Epithelial cell of prostate (primary cell): ENCODE data around the gene AP4B1.
"Not testable (repeated sequence)": the region's sequence is repeated elsewhere in the genome, so short reads cannot be mapped to it uniquely, and the experiment has no call there.

Experiments used
- DNase-seq: peaks from one replicate; pipeline ENCODE4 v3.0.0-alpha.2; 2011; ENCODE audit warnings: low read depth, low spot score
- H3K27ac ChIP-seq: fragments of 450-650 bp; 2 replicates; pipeline ENCODE4 v1.5.1; 2017; ENCODE audit warnings: mild to moderate bottlenecking

The AP4B1 gene

DNA sequence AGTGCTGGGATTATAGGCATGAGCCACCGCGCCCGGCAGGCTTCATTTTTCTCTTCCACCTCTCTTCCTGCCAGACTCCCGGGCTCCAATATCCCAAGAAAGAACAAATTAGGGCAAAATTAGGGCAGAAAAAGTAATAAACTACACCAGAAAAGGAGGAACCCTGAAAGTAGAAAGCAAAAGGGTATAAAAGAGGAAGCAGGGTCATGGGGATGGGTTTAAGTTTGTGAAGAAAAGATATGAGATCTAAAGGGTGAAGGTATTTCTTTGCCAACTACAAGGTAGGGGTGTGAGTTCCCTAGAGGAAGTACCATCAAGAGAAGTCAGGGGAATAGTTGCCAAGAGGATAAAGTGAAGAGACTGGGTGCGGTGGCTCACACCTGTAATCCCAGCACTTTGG, 43.0 kb downstream of the AP4B1 start:
- no peak for DNase-seq
- H3K27ac ChIP-seq: peak overlapping the region; percentile 71

- H3K27ac ChIP-seq: peak overlapping the region; percentile 71
- DNase-seq: no peak
Observed at GRCh38 chr1:113860891-113861290, 43.7 kb downstream of the AP4B1 start.

GRCh38 chr1:113859478-113860175, 45.0 kb downstream of the AP4B1 start:
- H3K27ac ChIP-seq: no peak overlapping the region
- DNase-seq: no peak

DNA sequence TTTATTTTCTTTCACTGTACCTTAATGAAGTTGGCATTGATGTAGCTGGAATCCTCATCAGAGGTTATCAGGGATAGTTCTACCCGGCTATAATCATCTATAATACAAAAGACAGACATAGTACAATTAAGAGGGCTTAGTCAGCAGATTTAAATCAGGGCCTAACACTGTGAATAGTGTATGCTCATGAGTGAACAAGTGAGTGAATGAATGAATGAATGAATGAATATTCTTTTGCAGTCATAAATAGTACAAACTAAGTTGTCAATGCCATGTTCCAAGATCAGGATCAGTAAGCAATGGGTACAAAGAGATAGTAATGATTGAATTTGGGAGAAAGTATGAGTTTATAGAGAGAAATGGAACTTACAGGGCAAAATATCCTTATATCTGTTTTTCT, 45.6 kb downstream of the AP4B1 start:
- DNase-seq: no peak
- no peak overlapping the region for H3K27ac ChIP-seq

DNA sequence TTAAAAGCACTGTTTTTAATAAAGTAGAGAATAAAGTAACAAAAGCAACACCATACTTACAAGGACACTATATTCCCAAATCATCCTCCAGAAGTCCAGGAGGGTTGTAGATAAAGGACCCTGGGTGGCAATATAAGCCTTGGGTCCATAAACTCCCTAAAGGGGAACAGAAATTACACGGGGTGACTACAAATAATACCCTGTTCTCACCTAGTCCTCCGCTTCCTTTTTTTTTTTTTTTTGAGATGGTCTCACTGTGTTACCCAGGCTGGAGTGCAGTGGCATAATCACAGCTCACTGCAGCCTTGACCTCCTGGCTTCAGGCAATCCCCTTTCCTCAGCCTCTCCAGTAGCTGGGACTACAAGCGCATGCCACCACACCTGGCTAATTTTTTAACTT, 46.2 kb downstream of the AP4B1 start:
- H3K27ac ChIP-seq: no peak overlapping the region
- DNase-seq: no peak

GRCh38 chr1:113857776-113858175, 46.8 kb downstream of the AP4B1 start:
- DNase-seq: no peak
- no peak overlapping the region for H3K27ac ChIP-seq

DNA sequence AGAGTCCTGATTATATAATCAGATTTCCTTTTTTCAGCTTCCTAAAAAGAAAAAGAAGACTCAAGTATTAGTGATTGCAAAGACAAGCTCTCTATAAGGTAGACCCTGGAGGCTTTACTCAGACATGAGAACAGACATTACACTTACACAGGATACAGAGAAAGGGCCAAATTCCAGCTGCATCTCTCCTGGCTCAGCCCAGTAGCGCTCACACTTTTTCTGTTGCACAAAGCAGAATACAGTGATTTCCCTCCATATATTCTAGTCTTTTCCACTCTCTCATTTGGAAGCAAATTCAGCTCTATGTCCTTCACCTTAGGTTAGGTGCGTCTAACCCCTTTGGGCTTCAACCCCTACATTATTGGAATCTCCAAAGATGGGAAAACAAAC, 48.2 kb downstream of the AP4B1 start:
- DNase-seq: no peak
- no peak overlapping the region for H3K27ac ChIP-seq

DNA sequence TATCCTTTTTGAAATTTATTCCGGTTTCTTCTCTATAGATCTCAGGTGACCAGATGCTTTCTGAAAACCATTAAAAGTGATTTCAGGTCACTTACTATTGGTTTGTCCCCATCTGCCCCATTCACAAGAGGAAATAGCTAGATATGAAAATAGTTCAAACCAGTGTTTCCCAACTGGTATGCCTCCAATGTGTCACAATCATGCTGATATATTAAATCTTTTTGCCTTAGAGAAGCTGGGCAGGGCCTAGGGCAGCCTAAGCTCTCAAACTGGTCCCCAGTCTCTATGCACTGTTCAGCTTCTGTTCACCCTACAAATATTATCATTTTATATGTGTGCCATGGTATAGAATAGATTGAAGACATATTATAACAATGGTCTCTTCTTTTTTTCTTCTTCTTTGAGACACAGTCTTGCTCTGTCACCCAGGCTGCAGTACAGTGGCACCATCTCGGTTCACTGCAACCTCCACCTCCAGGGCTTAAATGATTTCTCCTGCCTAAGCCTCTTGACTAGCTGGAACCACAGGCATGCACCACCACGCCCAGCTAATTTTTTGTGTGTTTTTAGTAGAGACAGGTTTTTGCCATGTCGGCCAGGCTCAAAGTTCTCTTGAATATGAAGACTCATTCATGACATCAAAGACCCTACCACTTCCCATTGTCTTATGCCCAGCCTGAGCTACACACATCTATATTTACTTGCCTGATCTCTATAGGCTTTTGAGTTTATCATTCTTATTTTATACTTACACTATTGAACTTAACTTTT, 48.8 kb downstream of the AP4B1 start:
- H3K27ac ChIP-seq: no peak overlapping the region
- no peak for DNase-seq

DNA sequence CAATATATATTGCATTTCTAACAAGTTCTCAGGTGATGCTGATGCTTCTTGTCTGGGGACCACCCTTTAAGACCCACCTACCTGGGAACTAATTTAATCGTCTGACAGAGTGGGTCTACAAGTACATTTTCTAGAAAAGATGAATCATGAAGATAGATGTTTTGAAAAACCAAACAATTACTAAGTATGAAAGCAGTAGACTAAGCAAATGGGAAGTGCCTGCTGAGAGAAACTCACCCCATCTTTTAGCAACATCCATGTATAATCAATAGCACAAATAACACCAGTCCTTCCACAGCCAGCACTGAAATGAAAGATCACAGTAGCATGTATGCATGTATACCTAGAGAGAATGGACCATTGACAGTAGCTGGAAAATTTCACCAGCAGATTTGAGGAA, 50.4 kb downstream of the AP4B1 start:
- DNase-seq: no peak
- H3K27ac ChIP-seq: no peak overlapping the region

- H3K27ac ChIP-seq, DNase-seq: not testable (repeated sequence)
Observed at GRCh38 chr1:113852694-113853093, 51.9 kb downstream of the AP4B1 start.

GRCh38 chr1:113850127-113850796, 54.3 kb downstream of the AP4B1 start:
- DNase-seq: no peak
- H3K27ac ChIP-seq: no peak overlapping the region

DNA sequence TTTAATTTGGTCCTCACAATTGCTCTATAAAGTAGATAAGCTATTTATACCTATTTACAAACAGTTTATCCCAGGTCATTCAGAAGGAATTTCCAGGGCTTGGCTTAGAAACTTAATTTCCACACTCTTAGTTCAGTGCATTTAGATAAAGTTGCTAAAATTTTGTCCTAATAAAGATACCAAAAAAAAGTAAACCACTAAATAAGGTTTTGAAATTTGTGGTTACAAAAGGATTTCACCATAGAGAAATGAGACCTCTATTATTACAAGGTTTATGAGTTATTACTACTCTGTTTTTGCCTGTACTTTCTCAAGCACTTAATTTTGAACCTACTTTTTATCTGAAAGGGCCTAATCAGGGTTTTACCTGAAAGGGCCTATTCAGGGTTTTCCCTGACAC, 55.5 kb downstream of the AP4B1 start:
- DNase-seq: no peak
- no peak overlapping the region for H3K27ac ChIP-seq

DNA sequence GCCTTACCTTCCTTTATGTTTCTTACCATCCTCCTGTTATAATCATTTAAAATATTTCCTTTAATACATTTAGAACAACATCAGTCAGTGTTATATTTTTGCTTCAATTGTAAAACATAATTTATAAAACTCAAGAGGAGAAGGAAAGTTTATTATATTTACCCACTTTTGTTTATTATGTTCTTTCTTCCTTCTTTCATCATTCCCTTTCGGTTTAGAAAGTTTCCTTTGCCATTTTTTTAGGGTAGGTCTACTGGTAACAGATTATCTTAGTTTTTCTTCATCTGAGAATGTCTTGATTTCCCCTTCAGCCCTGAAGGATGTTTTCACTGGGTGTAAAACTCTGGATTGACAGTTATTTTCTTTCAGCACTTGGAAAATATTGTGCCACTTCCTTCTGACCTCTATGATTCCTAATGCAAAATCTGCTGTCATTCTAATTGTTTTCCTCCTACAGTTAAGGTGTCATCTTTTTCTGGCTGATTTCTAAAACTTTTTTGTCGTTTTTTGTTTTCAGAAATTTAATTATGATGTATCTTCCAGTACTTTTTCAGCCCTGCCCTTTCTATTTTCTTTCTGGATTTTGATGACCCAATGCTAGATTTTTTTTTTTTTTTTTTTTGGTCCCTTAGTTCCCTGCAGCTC, 58.1 kb downstream of the AP4B1 start:
- no peak overlapping the region for H3K27ac ChIP-seq
- no peak for DNase-seq
